NCI-H2107 (cell line): ENCODE measurements around the gene KCNA1.

Experiments
- DNase-seq: peaks from one replicate; lab custom pipeline; 2025; lab: John Stamatoyannopoulos, UW

The KCNA1 gene

GRCh38 chr12:4960547-4960946 is 50.8 kb downstream of the KCNA1 start:
- DNase-seq: no peak

GRCh38 chr12:4961311-4961710 is 51.6 kb downstream of the KCNA1 start:
- no peak for DNase-seq

GRCh38 chr12:4962539-4963486 is 53.1 kb downstream of the KCNA1 start:
- DNase-seq: no peak
